NCI-H187 treated with DMSO at 0.1 percent for 48 hours (cell line): ENCODE measurements around the gene USP12.
"Not testable (repeated sequence)": the region's sequence is repeated elsewhere in the genome, so short reads cannot be mapped to it uniquely, and the experiment has no call there.

Source experiments
- DNase-seq: peaks from one replicate; lab custom pipeline; 2025; lab: John Stamatoyannopoulos, UW

The USP12 gene

DNA sequence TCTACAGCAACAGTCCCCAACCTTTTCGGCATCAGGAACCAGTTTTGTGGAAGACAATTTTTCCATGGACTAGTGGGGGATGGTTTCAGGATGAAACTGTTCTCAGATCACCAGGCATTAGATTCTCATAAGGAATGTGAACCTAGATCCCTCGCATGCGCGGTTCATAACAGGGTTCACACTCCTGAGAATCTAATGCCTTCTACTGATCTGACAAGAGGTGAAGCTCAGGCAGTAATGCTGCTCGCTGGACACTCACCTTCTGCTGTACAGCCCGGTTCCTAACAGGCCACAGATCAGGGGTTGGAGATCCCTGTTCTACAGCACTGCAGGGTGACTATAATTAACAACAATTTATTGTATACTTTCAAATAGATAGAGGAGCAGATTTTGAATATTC lies 21.9 kb downstream of the USP12 start:
- DNase-seq, result no peak

- DNase-seq, result no peak
These were observed 22.7 kb downstream of the USP12 start for GRCh38 chr13:27148900-27149299.

DNA sequence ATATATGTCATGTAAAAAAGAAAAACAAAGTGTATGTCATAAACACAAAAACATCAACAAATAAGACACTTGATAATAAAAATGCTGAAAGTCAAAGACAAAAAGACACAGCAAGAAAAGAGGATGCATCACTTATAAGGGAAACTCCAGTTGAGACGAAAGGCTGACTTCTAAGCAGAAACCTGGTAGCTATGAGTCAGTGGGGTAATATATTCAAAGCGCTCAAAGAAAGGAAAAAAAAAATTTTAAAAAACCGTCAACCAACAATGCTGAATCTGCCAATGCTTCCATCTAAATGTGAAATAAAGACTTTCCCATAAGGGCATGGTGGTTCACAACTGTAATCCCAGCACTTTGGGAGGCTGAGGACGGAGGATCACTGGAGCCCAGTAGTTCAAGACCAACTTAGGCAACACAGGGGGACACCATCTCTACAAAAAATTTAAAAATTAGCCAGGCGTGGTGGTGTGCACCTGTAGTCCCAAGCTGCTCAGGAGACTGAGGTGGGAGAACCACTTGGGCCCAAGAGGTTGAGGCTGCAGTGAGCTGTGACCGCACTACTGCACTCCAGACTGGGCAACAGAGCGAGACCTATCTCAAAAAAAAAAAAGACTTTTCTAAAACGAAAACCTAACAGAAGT lies 24.0 kb downstream of the USP12 start:
- no peak for DNase-seq

GRCh38 chr13:27141746-27142145 lies 29.9 kb downstream of the USP12 start:
- DNase-seq, result no peak

- DNase-seq, result not testable (repeated sequence)
These were observed 30.5 kb downstream of the USP12 start for GRCh38 chr13:27141159-27141558.

GRCh38 chr13:27140060-27140459 lies 31.6 kb downstream of the USP12 start:
- DNase-seq, result no peak

DNA sequence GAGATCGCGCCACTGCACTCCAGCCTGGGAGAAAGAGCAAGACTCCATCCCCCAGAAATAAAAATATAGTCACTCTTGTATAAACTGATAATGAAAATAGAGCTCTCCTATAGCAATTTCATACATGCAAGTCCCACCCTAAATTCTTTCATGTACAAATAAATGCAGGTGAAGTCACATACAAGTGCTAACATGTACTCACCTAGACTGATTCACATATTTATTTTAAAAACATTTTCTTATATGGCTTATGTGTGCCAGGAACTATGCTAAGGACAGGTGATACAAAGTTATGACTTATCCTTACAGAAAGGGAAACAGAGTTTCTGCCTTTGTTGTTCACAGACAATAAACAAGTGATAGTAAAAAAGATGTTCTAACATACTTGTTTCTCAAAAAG lies 32.0 kb downstream of the USP12 start:
- DNase-seq, result no peak

DNA sequence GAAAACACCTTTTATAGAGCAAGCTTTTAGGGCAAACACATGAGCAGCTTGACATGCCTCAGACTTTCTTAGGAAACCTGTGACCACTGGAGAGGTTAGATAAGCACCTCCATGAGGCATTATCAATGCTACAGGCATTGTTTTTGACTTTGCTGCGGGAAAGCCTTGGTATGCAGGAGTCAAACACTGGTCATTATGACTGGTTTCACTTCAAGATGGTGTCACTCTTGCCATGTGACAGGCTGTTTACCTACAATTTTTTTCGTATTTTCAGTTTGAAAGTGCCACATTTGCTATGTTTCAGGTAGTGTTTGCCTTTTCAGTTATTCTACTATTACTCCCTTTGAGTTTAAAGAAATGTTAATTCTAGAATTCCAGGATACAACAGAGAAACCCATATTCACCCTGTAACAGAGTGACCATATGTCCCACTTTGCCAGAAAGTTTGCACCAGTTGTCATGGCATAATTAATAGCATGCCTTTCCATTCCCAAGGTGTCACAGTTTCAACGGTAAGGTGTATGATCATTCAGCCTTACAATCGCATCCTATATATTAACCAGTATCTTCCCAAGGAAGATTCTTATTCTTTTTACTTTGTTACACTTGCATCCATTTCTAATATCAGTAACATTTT lies 33.0 kb downstream of the USP12 start:
- no peak for DNase-seq

GRCh38 chr13:27137759-27138158 lies 33.9 kb downstream of the USP12 start:
- DNase-seq, result no peak

- DNase-seq, result no peak
These were observed 36.6 kb downstream of the USP12 start for GRCh38 chr13:27135023-27135422.

GRCh38 chr13:27133889-27134288 lies 37.7 kb downstream of the USP12 start:
- DNase-seq, result no peak

GRCh38 chr13:27132538-27132937 lies 39.1 kb downstream of the USP12 start:
- no peak for DNase-seq

DNA sequence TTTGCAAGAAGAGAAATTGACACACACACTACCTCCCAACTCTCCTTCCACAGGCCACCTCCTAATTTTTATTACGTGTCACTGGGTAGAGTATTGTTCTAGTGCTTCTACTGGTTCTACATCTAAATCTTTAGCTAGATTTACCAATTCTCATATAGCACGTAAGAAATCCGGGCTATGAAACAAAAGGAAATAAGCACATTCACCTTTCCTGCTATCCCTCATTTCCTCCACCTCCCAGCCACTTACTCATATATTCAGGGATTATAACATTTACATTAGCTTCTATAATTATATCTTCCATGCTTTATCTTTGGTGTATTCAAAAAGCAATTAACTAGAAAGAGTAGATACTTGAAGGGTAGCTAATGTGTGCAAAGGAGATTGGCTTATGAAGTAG lies 39.7 kb downstream of the USP12 start:
- no peak for DNase-seq

DNA sequence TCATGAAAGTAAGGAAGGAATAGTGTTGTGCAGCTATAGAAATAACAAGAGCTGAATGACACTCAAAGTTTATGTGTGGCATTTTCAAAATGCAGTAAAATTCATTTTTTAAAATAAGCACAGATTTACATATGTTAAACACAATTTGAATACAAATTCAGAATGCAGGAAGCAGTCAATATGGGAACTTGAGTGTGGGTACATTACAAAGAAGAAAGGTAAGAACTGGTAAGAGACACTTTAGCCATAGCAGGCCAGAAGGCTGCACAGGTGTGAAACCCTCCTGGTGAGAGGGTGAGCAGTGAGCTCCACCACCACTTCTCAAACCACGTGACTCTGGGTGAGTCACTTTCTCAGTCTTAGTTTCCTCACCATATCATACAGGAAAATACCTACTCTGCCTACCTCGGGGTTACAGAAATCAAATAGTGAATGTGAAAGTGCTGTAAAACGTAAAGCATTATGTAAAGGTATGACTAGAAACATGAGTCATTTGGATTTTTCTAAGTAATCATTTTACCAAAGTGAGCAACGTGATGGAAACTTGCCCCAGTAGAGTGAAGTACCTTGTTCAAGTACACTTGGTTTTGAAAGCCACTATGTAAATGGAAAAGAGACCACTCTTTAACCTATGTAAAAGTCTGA lies 40.5 kb downstream of the USP12 start:
- DNase-seq, result no peak

- DNase-seq, result no peak
These were observed 41.2 kb downstream of the USP12 start for GRCh38 chr13:27130223-27130978.

DNA sequence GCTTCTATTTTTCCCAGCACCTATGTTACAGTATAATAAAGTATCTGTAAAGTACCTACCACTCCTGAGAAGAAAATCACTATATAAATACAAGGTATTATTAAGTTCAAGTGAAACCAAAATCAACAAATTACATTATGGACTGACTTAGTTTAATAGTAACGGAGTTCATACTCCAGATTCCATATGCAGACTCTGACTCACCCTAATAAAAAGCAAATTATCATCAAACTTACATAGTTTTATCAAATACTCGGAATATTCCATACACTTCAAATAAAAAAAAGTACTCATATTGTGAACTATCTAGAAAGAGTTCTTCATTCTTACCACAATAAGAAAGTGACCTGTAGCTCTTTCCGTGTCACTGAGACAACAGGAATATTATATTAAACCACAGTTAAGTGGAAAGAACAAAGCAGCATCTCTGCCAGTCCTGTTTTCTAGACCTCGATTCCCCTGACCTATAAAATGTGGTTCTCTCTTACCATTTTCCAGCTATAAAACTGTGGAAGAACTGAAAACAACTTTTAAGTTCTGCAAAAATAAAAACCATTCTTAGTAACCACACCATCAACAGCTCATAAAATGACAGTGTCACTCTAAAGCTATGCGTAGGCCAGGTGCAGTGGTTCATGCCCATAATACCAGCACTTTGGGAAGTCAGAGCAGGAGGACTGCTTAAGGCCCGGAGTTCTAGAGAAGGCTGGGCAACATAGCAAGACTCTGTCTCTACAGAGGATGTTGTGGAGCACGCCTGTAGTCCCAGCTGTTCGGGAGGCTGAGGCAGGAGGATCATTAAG lies 42.6 kb downstream of the USP12 start:
- DNase-seq, result no peak

GRCh38 chr13:27126859-27127258 lies 44.8 kb downstream of the USP12 start:
- no peak for DNase-seq

DNA sequence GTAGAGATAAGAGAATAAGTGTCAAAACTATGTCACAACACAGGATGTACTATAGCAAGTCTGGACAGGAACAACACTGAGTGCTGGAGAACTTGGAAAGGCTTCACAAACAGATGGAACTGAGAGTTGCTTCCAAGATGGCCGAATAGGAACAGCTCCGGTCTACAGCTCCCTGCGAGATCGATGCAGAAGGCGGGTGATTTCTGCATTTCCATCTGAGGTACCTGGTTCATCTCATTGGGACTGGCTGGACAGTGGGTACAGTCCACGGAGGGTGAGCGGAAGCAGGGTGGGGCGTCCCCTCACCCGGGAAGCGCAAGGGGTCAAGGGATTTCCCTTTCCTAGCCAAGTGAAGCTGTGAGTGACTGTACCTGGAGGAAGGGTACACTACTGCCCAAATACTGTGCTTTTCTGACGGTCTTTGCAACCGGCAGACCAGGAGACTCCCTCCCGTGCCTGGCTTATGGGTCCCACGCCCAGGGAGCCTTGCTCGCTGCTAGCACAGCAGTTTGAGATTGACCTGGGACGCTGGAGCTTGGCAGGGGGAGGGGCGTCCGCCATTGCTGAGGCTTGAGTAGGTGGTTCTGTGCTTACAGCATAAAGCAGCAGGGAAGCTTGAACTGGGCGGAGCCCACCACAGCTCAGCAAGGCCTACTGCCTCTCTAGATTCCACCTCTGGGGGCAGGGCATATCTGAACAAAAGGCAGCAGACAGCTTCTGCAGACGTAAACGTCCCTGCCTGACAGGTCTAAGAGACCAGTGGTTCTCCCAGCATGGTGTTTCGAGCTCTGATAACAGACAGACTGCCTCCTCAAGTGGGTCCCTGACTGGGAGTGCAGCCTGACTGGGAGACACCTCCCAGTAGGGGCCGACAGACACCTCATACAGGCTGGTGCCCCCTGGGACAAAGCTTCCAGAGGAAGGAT lies 46.0 kb downstream of the USP12 start:
- DNase-seq, result no peak

- no peak for DNase-seq
These were observed 47.0 kb downstream of the USP12 start for GRCh38 chr13:27124571-27124970.

GRCh38 chr13:27123445-27123844 lies 48.2 kb downstream of the USP12 start:
- DNase-seq, result not testable (repeated sequence)

- DNase-seq, result no peak
These were observed 49.6 kb downstream of the USP12 start for GRCh38 chr13:27122036-27122435.
